Gastrocnemius medialis (tissue), 4 donors: ENCODE measurements around the gene MYT1. TPM values are rescaled to one million over a fixed set of nuclear protein-coding genes. Genes with fewer than 3 reads are reported as not detected.

Experiments
- ATAC-seq, 2 donors: fragments of 150-250 bp; one replicate each; pipeline ENCODE4 v1.9.1; 2016
- DNase-seq, 2 donors: peaks; one replicate each; pipeline ENCODE4 v3.0.0-alpha.2; 2019
- H3K27ac ChIP-seq, 4 donors: fragments of 200-600 bp; sonication (generic); 1 replicate in 1 of 4; 2 replicates in 3 of 4; pipeline ENCODE4 v1.5.1; 2016 to 2018; ENCODE audit warnings: mild to moderate bottlenecking in 2 of 4, moderate library complexity in 1 of 4
- H3K27me3 ChIP-seq, 3 donors: fragments of 200-600 bp; sonication (generic) in 2 of 3; 1 replicate in 1 of 3; 2 replicates in 2 of 3; pipeline versions ENCODE4 v1.5.1 to v1.6.0; 2016 to 2019; ENCODE audit warnings: mild to moderate bottlenecking in 1 of 3, moderate library complexity in 1 of 3
- H3K36me3 ChIP-seq, 2 donors: fragments of 200-600 bp; sonication (generic) in 1 of 2; one replicate each; pipeline ENCODE4 v1.5.1; 2017 to 2018
- H3K4me1 ChIP-seq, 2 donors: fragments of 200-600 bp; sonication (generic) in 1 of 2; one replicate each; pipeline ENCODE4 v1.5.1; 2016 to 2017; ENCODE audit warnings: mild to moderate bottlenecking in 2 of 2
- H3K4me3 ChIP-seq, 4 donors: fragments of 200-600 bp; sonication (generic) in 3 of 4; 1 replicate in 1 of 4; 2 replicates in 3 of 4; pipeline ENCODE4 v1.5.1; 2016 to 2019; ENCODE audit warnings: mild to moderate bottlenecking in 2 of 4
- H3K9me3 ChIP-seq, 3 donors: fragments of 200-600 bp; sonication (generic) in 2 of 3; 1 replicate in 1 of 3; 2 replicates in 2 of 3; pipeline ENCODE4 v1.5.1; 2016 to 2019
- CTCF ChIP-seq, 5 experiments: fragments of 450-650 bp in 3 of 5; fragments of 200-600 bp in 2 of 5; sonication (generic) in 2 of 5; IDR thresholded peaks in 4 of 5; conservative IDR thresholded peaks in 1 of 5; 1 replicate in 4 of 5; 2 replicates in 1 of 5; pipeline ENCODE4 v1.5.1; 2016 to 2019; ENCODE audit warnings: antibody characterized with exemption in 5 of 5, mild to moderate bottlenecking in 3 of 5, moderate library complexity in 3 of 5
- POLR2A ChIP-seq, 2 donors: fragments of 450-650 bp; IDR thresholded peaks; one replicate each; pipeline ENCODE4 v1.6.1; 2017; ENCODE audit warnings: antibody characterized with exemption in 2 of 2, mild to moderate bottlenecking in 2 of 2, moderate library complexity in 2 of 2
- in situ Hi-C, 4 donors: fragments of 200-750 bp; cut with MboI; loops; one replicate each; pipeline versions ENCODE4 v1.15.0 to v1.8.0; 2017; ENCODE audit warnings: low sequenced_read_pairs in 4 of 4
- intact Hi-C: fragments of 100-400 bp; cut with DNase I; formaldehyde crosslinking; loops from one replicate; pipeline ENCODE4 v1.15.1; 2023; ENCODE audit warnings: low total_unique reads
- total RNA-seq, 4 donors: library from RNA; depleted of rRNA; stranded (reverse); fragments of >200 nt; gene quantifications; one replicate each; pipeline versions ENCODE4 v1.1.0 to v1.2.3, GENCODE V29; 2016

Gene MYT1
- total RNA-seq, 4 donors from 2014 or later: not detected

GRCh38 chr20:64151633-64152530 is 12.4 kb upstream of the MYT1 start:
- no peak for DNase-seq
- TF ChIP-seq CTCF (IDR thresholded peaks at IDR 0.05 in 4 of 5, conservative IDR thresholded peaks at IDR 0.05 in 1 of 5) (no peak), POLR2A (IDR thresholded peaks at IDR 0.05) (no peak)

GRCh38 chr20:64152906-64153305 is 11.3 kb upstream of the MYT1 start:
- peaks cover 0 to 13% (median 3%) of the 10 kb centered on the region in 3 donors for H3K27me3 ChIP-seq
- DNase-seq: no peak
- TF ChIP-seq CTCF (IDR thresholded peaks at IDR 0.05 in 4 of 5, conservative IDR thresholded peaks at IDR 0.05 in 1 of 5) (no peak), POLR2A (IDR thresholded peaks at IDR 0.05) (no peak)

More at GRCh38 chr20:64151633-64152530, 12.4 kb upstream of the MYT1 start:
- Histone ChIP-seq H3K36me3 (no peaks in the 10 kb centered on the region), H3K27me3 (peaks cover 0 to 5% (median 2%) of the 10 kb centered on the region in 3 donors), H3K4me1 (no peaks in the 10 kb centered on the region), H3K27ac (no peak overlapping the region), H3K9me3 (no peaks in the 10 kb centered on the region), H3K4me3 (no peak overlapping the region)
- intact Hi-C loops (no loop called here), in situ Hi-C loops (no loop called here)
- ATAC-seq: no peak

GRCh38 chr20:64153410-64153809 is 10.8 kb upstream of the MYT1 start:
- in situ Hi-C loops (no loop called here), intact Hi-C loops (no loop called here)
- DNase-seq (no peak), ATAC-seq (no peak)
- no peak overlapping the region for H3K27ac ChIP-seq
- H3K27me3 ChIP-seq: peaks cover 0 to 13% (median 3%) of the 10 kb centered on the region in 3 donors
- H3K4me1 ChIP-seq: no peaks in the 10 kb centered on the region
- no peaks in the 10 kb centered on the region for H3K36me3 ChIP-seq
- no peak overlapping the region for H3K4me3 ChIP-seq
- no peaks in the 10 kb centered on the region for H3K9me3 ChIP-seq
- TF ChIP-seq POLR2A (IDR thresholded peaks at IDR 0.05): no peak
- no peak for TF ChIP-seq CTCF (IDR thresholded peaks at IDR 0.05 in 4 of 5, conservative IDR thresholded peaks at IDR 0.05 in 1 of 5)

More at GRCh38 chr20:64152906-64153305, 11.3 kb upstream of the MYT1 start:
- no peaks in the 10 kb centered on the region for H3K9me3 ChIP-seq
- no peaks in the 10 kb centered on the region for H3K36me3 ChIP-seq
- no peak overlapping the region for H3K27ac ChIP-seq
- no peak for ATAC-seq
- H3K4me3 ChIP-seq: no peak overlapping the region
- in situ Hi-C loops (no loop called here), intact Hi-C loops (no loop called here)
- H3K4me1 ChIP-seq: no peaks in the 10 kb centered on the region

GRCh38 chr20:64153861-64154589 is 10.2 kb upstream of the MYT1 start:
- Histone ChIP-seq H3K9me3 (no peaks in the 10 kb centered on the region), H3K4me1 (no peaks in the 10 kb centered on the region), H3K36me3 (no peaks in the 10 kb centered on the region), H3K27ac (no peak overlapping the region), H3K27me3 (peaks cover under 1 to 16% (median 5%) of the 10 kb centered on the region in 3 donors), H3K4me3 (no peak overlapping the region)
- intact Hi-C loops: no loop called here
- DNase-seq: no peak
- ATAC-seq: no peak
- in situ Hi-C loops: no loop called here
- no peak for TF ChIP-seq CTCF (IDR thresholded peaks at IDR 0.05 in 4 of 5, conservative IDR thresholded peaks at IDR 0.05 in 1 of 5)
- TF ChIP-seq POLR2A (IDR thresholded peaks at IDR 0.05): no peak
